Body of pancreas (tissue), 4 donors: ENCODE results near the gene OLIG3. TPM values are rescaled to one million over a fixed set of nuclear protein-coding genes. Genes with fewer than 3 reads are reported as not detected.

Experiments
- ATAC-seq: fragments of 150-250 bp; one replicate; pipeline ENCODE4 v1.9.1; 2016
- DNase-seq, 4 donors: peaks; one replicate each; pipeline ENCODE4 v3.0.0-alpha.2; 2019
- H3K27ac ChIP-seq, 4 donors: fragments of 200-600 bp; sonication (generic); 1 replicate in 3 of 4; 2 replicates in 1 of 4; pipeline versions ENCODE4 v1.5.1 to v1.6.1; 2016 to 2019; ENCODE audit warnings: mild to moderate bottlenecking in 1 of 4, mixed read lengths in 1 of 4, moderate library complexity in 1 of 4
- H3K27me3 ChIP-seq, 2 donors: fragments of 200-600 bp; sonication (generic); one replicate each; pipeline ENCODE4 v1.6.0; 2016; ENCODE audit warnings: mild to moderate bottlenecking in 1 of 2
- H3K36me3 ChIP-seq, 2 donors: fragments of 200-600 bp; sonication (generic); replicated peaks in 1 of 2; 2 replicates each; pipeline ENCODE4 v1.5.1; 2016; ENCODE audit warnings: low read depth in 2 of 2; ENCODE audit not compliant: insufficient read depth in 1 of 2
- H3K4me1 ChIP-seq: fragments of 200-600 bp; sonication (generic); one replicate; pipeline ENCODE4 v1.6.0; 2016
- H3K4me3 ChIP-seq, 2 donors: fragments of 200-600 bp; sonication (generic); 1 replicate in 1 of 2; 2 replicates in 1 of 2; pipeline ENCODE4 v1.5.1; 2016 to 2019
- H3K9me3 ChIP-seq, 3 donors: fragments of 200-600 bp; sonication (generic); 1 replicate in 2 of 3; 2 replicates in 1 of 3; pipeline ENCODE4 v1.5.1; 2016
- POLR2A ChIP-seq, 3 donors: fragments of 450-650 bp; IDR thresholded peaks; one replicate each; pipeline ENCODE4 v1.6.1; 2016; ENCODE audit warnings: antibody characterized with exemption in 3 of 3, mild to moderate bottlenecking in 2 of 3
- WGBS, 2 donors: methylation state at CpG; one replicate each; pipeline ENCODE4 v1.1.5; 2017; 5-methylcytosine and 5-hydroxymethylcytosine counted together
- intact Hi-C: fragments of 100-400 bp; cut with DNase I; formaldehyde crosslinking; loops from one replicate; pipeline ENCODE4 v1.15.1; 2023
- total RNA-seq, 2 donors: library from RNA; depleted of rRNA; stranded (reverse); fragments of >200 nt; gene quantifications; one replicate each; pipeline ENCODE4 v1.1.0, GENCODE V29; 2016
- TF ChIP-seq, protein P1 (sequence below), 7 experiments: fragments of 450-650 bp in 4 of 7; fragments of 200-600 bp in 3 of 7; sonication (generic) in 3 of 7; IDR thresholded peaks; one replicate each; pipeline ENCODE4 v1.5.1; 2016 to 2019; ENCODE audit warnings: antibody characterized with exemption in 7 of 7

Gene OLIG3
- total RNA-seq, 2 donors from 2014 or later = not detected

DNA sequence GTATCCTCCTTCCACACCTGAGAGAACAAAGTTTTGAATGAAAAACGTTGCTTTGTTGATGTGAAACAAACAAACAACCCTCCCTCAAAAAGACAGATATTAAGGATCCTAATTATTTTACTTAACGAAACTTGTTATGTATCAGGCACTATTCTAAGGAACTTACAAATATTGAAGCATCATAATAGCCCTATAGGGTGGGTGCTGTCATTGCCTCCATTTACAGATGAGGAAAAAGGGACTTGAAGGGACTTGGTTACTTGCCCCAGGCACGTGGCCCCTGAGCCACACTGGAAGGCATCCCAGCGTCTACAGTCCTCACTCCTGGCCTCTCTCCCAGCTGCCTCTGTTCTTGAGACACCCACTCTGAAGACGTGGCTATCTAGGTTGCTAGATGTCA lies 20.2 kb upstream of the OLIG3 start:
- intact Hi-C loops = no loop called here
- Histone ChIP-seq H3K9me3 (peaks cover 0 to 3% (median 0%) of the 10 kb centered on the region in 3 donors), H3K27ac (no peak overlapping the region), H3K4me1 (peaks cover 7% of the 10 kb centered on the region), H3K27me3 (peaks cover 0 to 26% of the 10 kb centered on the region in 2 donors), H3K36me3 (no peaks in the 10 kb centered on the region), H3K4me3 (no peak overlapping the region)
- ATAC-seq (no peak), DNase-seq (no peak)
- 28 to 32% methylated on average over 5 of the region's 5 CpGs for WGBS, 2 donors
- no peak for TF ChIP-seq POLR2A (IDR thresholded peaks at IDR 0.05)
- TF ChIP-seq, protein P1, sequence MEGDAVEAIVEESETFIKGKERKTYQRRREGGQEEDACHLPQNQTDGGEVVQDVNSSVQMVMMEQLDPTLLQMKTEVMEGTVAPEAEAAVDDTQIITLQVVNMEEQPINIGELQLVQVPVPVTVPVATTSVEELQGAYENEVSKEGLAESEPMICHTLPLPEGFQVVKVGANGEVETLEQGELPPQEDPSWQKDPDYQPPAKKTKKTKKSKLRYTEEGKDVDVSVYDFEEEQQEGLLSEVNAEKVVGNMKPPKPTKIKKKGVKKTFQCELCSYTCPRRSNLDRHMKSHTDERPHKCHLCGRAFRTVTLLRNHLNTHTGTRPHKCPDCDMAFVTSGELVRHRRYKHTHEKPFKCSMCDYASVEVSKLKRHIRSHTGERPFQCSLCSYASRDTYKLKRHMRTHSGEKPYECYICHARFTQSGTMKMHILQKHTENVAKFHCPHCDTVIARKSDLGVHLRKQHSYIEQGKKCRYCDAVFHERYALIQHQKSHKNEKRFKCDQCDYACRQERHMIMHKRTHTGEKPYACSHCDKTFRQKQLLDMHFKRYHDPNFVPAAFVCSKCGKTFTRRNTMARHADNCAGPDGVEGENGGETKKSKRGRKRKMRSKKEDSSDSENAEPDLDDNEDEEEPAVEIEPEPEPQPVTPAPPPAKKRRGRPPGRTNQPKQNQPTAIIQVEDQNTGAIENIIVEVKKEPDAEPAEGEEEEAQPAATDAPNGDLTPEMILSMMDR (IDR thresholded peaks at IDR 0.05) = no peak

DNA sequence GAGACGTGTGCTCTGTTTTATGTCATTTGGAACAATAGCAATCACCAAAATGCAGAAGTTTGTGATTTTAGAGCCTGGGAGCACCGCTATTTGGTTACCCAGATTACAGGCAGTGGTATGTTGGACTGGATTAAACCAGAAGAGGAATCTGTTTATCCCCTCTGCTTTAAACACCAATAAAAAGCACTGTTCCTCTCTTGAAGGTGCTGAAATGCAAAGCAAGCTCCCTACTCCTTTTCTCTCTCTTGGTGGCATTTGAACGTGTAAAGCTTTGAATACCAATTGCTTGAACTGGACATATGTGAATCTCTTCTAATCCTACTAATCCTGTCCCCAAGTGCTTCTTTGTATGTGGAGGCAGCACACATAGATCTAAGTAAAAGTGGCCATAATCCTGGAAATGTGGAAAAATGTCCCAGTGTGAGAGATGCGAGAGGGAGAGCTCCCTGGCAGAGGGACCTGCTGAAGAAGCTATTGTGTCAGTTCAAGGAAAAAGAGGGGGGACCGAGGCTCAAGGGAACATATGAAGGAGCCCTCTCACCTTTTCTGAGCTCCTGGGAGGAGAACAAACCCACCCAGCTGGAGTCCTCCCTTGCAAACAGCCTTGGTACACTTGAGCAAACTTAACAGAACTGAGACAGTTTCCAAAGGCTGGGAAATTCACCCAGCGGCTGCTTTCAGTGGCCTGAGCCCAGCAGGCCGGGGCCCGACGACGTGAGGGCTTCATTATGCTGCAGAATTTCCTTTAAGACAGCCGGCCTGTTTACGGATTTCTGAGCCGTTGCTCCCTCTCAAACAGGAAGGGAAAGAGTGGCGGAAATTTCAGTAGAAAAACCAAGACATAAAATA lies 18.8 kb upstream of the OLIG3 start:
- ATAC-seq (no peak), DNase-seq (no peak)
- Histone ChIP-seq H3K27me3 (peaks cover 0 to 26% of the 10 kb centered on the region in 2 donors), H3K27ac (no peak overlapping the region), H3K4me3 (no peak overlapping the region), H3K9me3 (peaks cover 0 to 3% (median 0%) of the 10 kb centered on the region in 3 donors), H3K4me1 (peaks cover 7% of the 10 kb centered on the region), H3K36me3 (no peaks in the 10 kb centered on the region)
- intact Hi-C loops = no loop called here
- whole genome bisulfite sequencing, 2 donors = 20 to 24% methylated on average over 14 of the region's 14 CpGs
- TF ChIP-seq, protein P1 (IDR thresholded peaks at IDR 0.05) = no peak
- TF ChIP-seq POLR2A (IDR thresholded peaks at IDR 0.05) = no peak

- TF ChIP-seq, protein P1 (IDR thresholded peaks at IDR 0.05) = no peak
- no peak for TF ChIP-seq POLR2A (IDR thresholded peaks at IDR 0.05)
- Histone ChIP-seq H3K36me3 (no peaks in the 10 kb centered on the region), H3K9me3 (peaks cover 0 to 3% (median 0%) of the 10 kb centered on the region in 3 donors), H3K4me1 (no peaks in the 10 kb centered on the region), H3K27me3 (peaks cover 0 to 26% of the 10 kb centered on the region in 2 donors), H3K27ac (no peak overlapping the region), H3K4me3 (no peak overlapping the region)
- DNase-seq = no peak
- no peak for ATAC-seq
- intact Hi-C loops = no loop called here
- 72 to 77% methylated on average over 2 of the region's 2 CpGs for WGBS, 2 donors
Measured at GRCh38 chr6:137510923-137511322, 16.7 kb upstream of the OLIG3 start.

DNA sequence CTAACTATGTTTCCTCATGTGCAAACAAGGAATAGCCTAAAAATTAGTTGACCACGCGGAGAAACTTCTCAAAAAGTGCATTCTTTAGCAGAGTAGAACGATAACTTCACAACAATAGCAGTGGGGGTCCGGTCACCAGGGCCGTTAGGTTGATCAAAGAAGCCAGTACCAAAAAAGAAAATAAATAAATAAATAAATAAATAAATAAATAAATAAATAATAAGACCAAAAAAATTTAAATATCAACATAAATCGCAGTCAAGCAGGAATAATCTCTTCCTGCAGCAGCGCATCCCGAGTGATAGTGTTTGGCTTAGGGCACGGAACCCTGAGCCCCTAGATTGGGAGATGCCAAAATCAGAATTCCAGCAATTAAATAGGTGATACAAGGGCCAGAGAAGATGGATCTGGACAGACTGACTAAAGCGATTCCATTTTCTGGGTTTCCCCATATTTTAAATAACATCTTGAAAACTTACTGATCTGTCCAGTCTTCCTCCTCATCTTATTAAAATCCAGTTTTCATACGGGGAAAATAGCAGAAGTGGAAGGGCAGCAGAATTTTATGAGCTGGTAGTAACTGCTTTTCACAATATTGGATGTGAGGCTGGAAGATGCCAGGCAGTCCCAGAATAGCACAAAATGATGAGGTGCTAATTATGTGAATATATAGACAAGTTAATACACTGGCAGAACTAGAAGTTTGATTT lies 4.4 kb upstream of the OLIG3 start:
- ATAC-seq = no peak
- intact Hi-C loops = no loop called here
- H3K27ac ChIP-seq = no peak overlapping the region
- peaks cover 25% of the 10 kb centered on the region for H3K4me1 ChIP-seq
- H3K9me3 ChIP-seq = no peaks in the 10 kb centered on the region
- H3K4me3 ChIP-seq = no peak overlapping the region
- no peaks in the 10 kb centered on the region for H3K36me3 ChIP-seq
- peaks cover 0 to 44% of the 10 kb centered on the region in 2 donors for H3K27me3 ChIP-seq
- 18 to 25% methylated on average over 11 of the region's 11 CpGs for WGBS, 2 donors
- no peak for TF ChIP-seq POLR2A (IDR thresholded peaks at IDR 0.05)
- TF ChIP-seq, protein P1 (IDR thresholded peaks at IDR 0.05) = no peak
- DNase-seq = no peak
